Measurements from ENCODE around the gene HLA-DRA.

The HLA-DRA gene

GRCh38 chr6:32483968-32484613 lies 44.4 kb downstream of the HLA-DRA start:
- DNase-seq, result no peak

GRCh38 chr6:32484614-32484998 lies 44.9 kb downstream of the HLA-DRA start:
- no peak for DNase-seq

DNA sequence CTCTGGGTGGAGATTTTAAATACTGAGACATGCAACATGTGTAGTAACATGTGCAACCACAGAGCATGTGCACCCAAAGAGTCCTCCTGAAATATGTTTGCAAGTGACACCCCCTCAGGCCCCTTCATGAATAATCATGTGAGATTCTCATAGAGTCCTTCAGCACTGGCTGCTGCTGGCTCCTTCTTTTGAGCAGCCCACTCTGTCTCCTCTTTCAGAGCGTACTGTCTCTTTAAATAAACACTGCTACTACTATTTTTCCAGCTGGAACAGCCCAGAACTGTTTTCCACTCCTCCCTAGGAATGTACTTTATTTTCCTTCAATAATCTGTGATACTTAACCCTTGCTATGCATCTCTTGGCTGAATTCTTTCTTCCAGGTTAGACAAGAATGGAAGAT lies 48.4 kb downstream of the HLA-DRA start:
- no peak for DNase-seq

DNA sequence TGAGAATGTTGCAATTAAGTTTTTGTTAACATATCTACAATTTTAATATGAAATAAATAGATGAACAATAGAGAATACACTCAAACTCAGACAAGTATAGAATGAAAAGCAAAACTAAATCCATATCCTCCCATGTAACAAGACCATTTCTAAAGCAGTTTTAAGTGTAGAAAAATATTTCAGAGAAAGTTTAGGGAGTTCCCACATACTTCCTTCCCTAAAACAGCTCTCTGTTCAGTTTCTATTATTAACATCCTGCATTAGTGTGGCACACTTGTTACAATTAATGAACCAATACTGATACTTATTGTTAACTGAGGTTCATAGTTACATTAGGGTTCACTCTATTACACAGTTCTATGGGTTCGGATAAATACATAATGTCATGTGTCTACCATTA lies 52.0 kb downstream of the HLA-DRA start:
- no peak for DNase-seq

GRCh38 chr6:32492351-32492750 lies 52.7 kb downstream of the HLA-DRA start:
- DNase-seq, result no peak
